Activated CD4-positive, alpha-beta T cell treated with anti-CD3 and anti-CD28 coated beads, Interleukin-2, Interleukin-6, amounts not matched to agents 100 ng/mL and 50 ng/mL, durations not matched to agents 16 hours and 8 hours (primary cell): Measurements from ENCODE around the gene NPR1.

ENCODE experiments used
- DNase-seq: peaks from one replicate; pipeline ENCODE4 v3.0.0-alpha.2; 2020

NPR1 gene

DNA sequence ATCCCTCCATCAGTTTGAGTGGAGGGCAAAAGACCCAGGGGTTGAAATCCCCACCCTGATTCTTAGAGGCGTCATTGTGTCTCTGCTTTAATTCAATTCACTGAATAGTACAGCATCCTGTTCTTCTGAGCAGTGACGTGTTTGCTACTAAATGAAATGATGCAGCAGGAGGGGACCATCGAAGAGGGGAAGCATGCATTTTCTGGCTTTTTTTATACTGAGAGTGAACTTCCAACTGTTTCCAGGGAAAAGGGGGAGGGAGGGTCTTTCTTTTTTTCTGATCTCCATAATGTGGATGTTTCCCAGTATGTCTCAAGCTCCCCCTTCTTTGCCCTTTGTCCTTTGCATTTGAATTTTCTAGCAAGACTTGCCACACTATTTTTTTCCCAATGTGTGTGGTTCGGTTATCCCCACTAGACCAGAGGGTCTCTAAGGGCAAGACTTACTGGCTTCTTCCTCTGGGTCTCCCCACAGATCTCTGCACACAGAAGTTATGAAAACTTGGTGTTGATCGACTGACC is 52.0 kb downstream of the NPR1 start:
- DNase-seq, result no peak

- DNase-seq, result no peak
These were observed 55.5 kb downstream of the NPR1 start for GRCh38 chr1:153733970-153734369.

GRCh38 chr1:153734396-153735089 is 56.1 kb downstream of the NPR1 start:
- DNase-seq, result no peak

- DNase-seq, result no peak
These were observed 56.6 kb downstream of the NPR1 start for GRCh38 chr1:153735090-153735420.

- DNase-seq, result no peak
These were observed 63.5 kb downstream of the NPR1 start for GRCh38 chr1:153741986-153742385.

DNA sequence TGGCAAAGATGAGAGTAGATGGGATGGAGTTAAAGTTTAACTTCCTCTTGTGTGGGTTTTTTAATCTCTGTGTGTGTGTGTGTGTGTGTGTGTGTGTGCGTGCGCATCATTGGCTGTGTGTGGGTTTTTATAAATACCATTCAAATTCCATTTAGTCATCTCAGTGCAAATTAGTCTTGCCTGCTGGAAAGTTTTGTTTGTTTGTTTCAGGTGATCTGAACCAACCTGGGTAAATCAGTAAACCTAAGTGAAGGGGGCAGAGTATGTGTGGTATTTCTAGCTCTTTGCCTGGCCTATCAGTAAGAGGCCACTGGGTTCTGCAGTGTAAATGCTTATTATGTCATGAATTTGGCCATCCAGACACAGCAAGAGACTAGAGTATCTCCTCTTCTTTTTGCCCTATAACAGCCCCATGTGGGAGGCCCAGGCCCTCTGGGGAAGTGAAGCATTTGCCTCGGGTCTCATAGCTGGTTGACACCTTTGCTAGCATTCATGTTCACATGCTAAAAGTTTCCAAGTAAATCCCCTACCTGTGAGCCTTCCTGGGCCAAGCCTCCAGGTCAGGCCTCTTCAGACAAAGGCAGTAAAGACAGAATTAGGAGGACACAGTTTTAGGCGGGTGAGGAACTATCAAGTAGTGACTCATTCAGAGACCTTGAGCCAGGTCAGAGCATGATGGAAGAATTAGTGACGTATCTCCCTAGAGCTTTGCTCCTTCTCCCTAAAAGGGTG is 64.1 kb downstream of the NPR1 start:
- no peak for DNase-seq
